Measurements from ENCODE around the gene KCNJ8.

GRCh38 chr12:21818627-21819026 is 44.1 kb upstream of the KCNJ8 start:
- no peak for TF ChIP-seq CTCF (IDR thresholded peaks at IDR 0.05)
- TF ChIP-seq POLR2A (IDR thresholded peaks at IDR 0.05): no peak
